CD14-positive monocyte (primary cell): ENCODE data around the gene HOXA1. TPM values are rescaled to one million over a fixed set of nuclear protein-coding genes. Genes with fewer than 3 reads are reported as not detected.

ENCODE experiments used
- DNase-seq, 3 donors: peaks; one replicate each; pipeline ENCODE4 v3.0.0-alpha.2; 2011 to 2022
- H2AFZ ChIP-seq: 2 replicates; pipeline ENCODE4 v1.6.0; 2012; ENCODE audit warnings: mild to moderate bottlenecking, low read depth, low read length, inconsistent platforms; ENCODE audit not compliant: insufficient read depth, poor library complexity, severe bottlenecking
- H3K27ac ChIP-seq, 2 donors: 1 replicate in 1 of 2; 2 replicates in 1 of 2; pipeline ENCODE4 v1.5.1; 2012 to 2013; ENCODE audit warnings: low read length in 2 of 2, control low read depth in 1 of 2, inconsistent platforms in 1 of 2, low read depth in 1 of 2, mild to moderate bottlenecking in 1 of 2
- H3K27me3 ChIP-seq, 2 donors: one replicate each; pipeline versions ENCODE4 v1.6.0 to v1.6.1; 2011 to 2013; ENCODE audit warnings: low read length in 2 of 2; ENCODE audit not compliant: control insufficient read depth in 2 of 2, insufficient read depth in 2 of 2
- H3K36me3 ChIP-seq, 2 donors: replicated peaks in 1 of 2; 1 replicate in 1 of 2; 2 replicates in 1 of 2; pipeline versions ENCODE4 v1.5.1 to v1.6.1; 2012 to 2013; ENCODE audit warnings: low read length in 2 of 2, control low read depth in 1 of 2, inconsistent platforms in 1 of 2, mild to moderate bottlenecking in 1 of 2; ENCODE audit not compliant: insufficient read depth in 2 of 2, control insufficient read depth in 1 of 2
- H3K4me1 ChIP-seq, 2 donors: 1 replicate in 1 of 2; 2 replicates in 1 of 2; pipeline versions ENCODE4 v1.5.1 to v1.6.1; 2012 to 2013; ENCODE audit warnings: low read length in 2 of 2, control low read depth in 1 of 2, inconsistent platforms in 1 of 2, mild to moderate bottlenecking in 1 of 2, moderate library complexity in 1 of 2; ENCODE audit not compliant: insufficient read depth in 2 of 2, control insufficient read depth in 1 of 2
- H3K4me2 ChIP-seq: replicated peaks from 2 replicates; pipeline ENCODE3; 2012; ENCODE audit warnings: low read length, moderate library complexity, mild to moderate bottlenecking; ENCODE audit not compliant: poor library complexity, severe bottlenecking; ENCODE audit errors: extremely low read depth
- H3K4me3 ChIP-seq, 3 experiments: fragments of 200-600 bp in 1 of 3; sonication (generic) in 1 of 3; replicated peaks in 1 of 3; 1 replicate in 2 of 3; 2 replicates in 1 of 3; pipeline ENCODE4 v1.5.1; 2011 to 2013; ENCODE audit warnings: low read length in 3 of 3, mild to moderate bottlenecking in 3 of 3, control low read depth in 2 of 3, low read depth in 2 of 3, inconsistent platforms in 1 of 3, moderate library complexity in 1 of 3
- H3K79me2 ChIP-seq: 2 replicates; pipeline ENCODE4 v1.6.0; 2012; ENCODE audit warnings: mild to moderate bottlenecking, control low read depth, inconsistent platforms, low read length, moderate library complexity; ENCODE audit not compliant: insufficient read depth
- H3K9ac ChIP-seq: 2 replicates; pipeline ENCODE4 v1.6.0; 2017; ENCODE audit warnings: low read length, mild to moderate bottlenecking; ENCODE audit not compliant: insufficient read depth, poor library complexity, severe bottlenecking
- H3K9me3 ChIP-seq, 2 donors: replicated peaks in 1 of 2; 1 replicate in 1 of 2; 2 replicates in 1 of 2; pipeline versions ENCODE4 v1.5.1 to v1.6.1; 2012 to 2013; ENCODE audit warnings: low read length in 2 of 2, control low read depth in 1 of 2; ENCODE audit not compliant: control insufficient read depth in 1 of 2, insufficient read depth in 1 of 2
- H4K20me1 ChIP-seq: 2 replicates; pipeline ENCODE4 v1.6.0; 2012; ENCODE audit warnings: mild to moderate bottlenecking, low read length, control low read depth, moderate library complexity; ENCODE audit not compliant: insufficient read depth
- H3K27ac Mint-ChIP-seq, 7 donors: one replicate each; pipeline ENCODE4 v1.8.0; 2020; ENCODE audit warnings: mild to moderate bottlenecking in 7 of 7, mixed read lengths in 7 of 7, moderate library complexity in 6 of 7, inconsistent platforms in 2 of 7
- H3K27me3 Mint-ChIP-seq, 3 donors: one replicate each; pipeline ENCODE4 v1.8.0; 2021 to 2022; ENCODE audit warnings: low read depth in 3 of 3, mild to moderate bottlenecking in 3 of 3, mixed read lengths in 3 of 3, moderate library complexity in 3 of 3, inconsistent platforms in 1 of 3
- H3K36me3 Mint-ChIP-seq, 2 donors: one replicate each; pipeline ENCODE4 v1.8.0; 2020; ENCODE audit warnings: mixed read lengths in 2 of 2, inconsistent platforms in 1 of 2, mild to moderate bottlenecking in 1 of 2
- H3K4me1 Mint-ChIP-seq: one replicate; pipeline ENCODE4 v1.8.0; 2020; ENCODE audit warnings: mild to moderate bottlenecking, mixed read lengths
- H3K4me3 Mint-ChIP-seq, 2 donors: one replicate each; pipeline ENCODE4 v1.8.0; 2020; ENCODE audit warnings: mild to moderate bottlenecking in 2 of 2, mixed read lengths in 2 of 2, moderate library complexity in 1 of 2
- H3K9me3 Mint-ChIP-seq, 7 donors: one replicate each; pipeline ENCODE4 v1.8.0; 2020 to 2022; ENCODE audit warnings: mixed read lengths in 7 of 7, mild to moderate bottlenecking in 6 of 7, moderate library complexity in 6 of 7, inconsistent platforms in 2 of 7
- CTCF ChIP-seq: fragments of 200-600 bp; IDR thresholded peaks from one replicate; pipeline ENCODE4 v1.8.0; 2022; ENCODE audit warnings: antibody characterized with exemption, mild to moderate bottlenecking
- WGBS: methylation state at CpG from one replicate; pipeline ENCODE4 v1.1.5; 2013; ENCODE audit warnings: missing lambda C conversion rate; ENCODE audit not compliant: insufficient coverage; 5-methylcytosine and 5-hydroxymethylcytosine counted together
- intact Hi-C, 2 donors: fragments of 100-400 bp; cut with micrococcal nuclease; formaldehyde crosslinking; loops; one replicate each; pipeline versions ENCODE4 v1.15.0 to v1.15.1; 2023
- polyA plus RNA-seq, 3 donors: library from polyadenylated mRNA; depleted of rRNA in 1 of 3; unstranded in 2 of 3; stranded (reverse) in 1 of 3; fragments of 300-500 nt in 2 of 3; fragments of >200 nt in 1 of 3; fragmentation: Illumina TruSeq in 2 of 3; gene quantifications; 1 replicate in 2 of 3; 2 replicates in 1 of 3; pipeline ENCODE4 v1.2.3, GENCODE V29; 2012 to 2021

HOXA1 gene
- polyA plus RNA-seq, 3 donors = 0.11 to 0.37 TPM; not detected in 1

- H3K4me1 ChIP-seq = no peaks in the 10 kb centered on the region
- no peak overlapping the region for H3K27ac Mint-ChIP-seq
- no peak for TF ChIP-seq CTCF
- no peaks in the 10 kb centered on the region for H3K36me3 Mint-ChIP-seq
- DNase-seq = no peak
- no peak overlapping the region for H3K27ac ChIP-seq
- peaks cover 4 to 9% (median 8%) of the 10 kb centered on the region in 3 donors for H3K27me3 Mint-ChIP-seq
- no peaks in the 10 kb centered on the region for H3K27me3 ChIP-seq
- H3K9ac ChIP-seq = no peak overlapping the region
- H2AFZ ChIP-seq = no peak overlapping the region
- WGBS = no CpG with 5 or more reads among the region's 2 CpGs
- no peak overlapping the region for H3K4me3 ChIP-seq
- peaks cover 0 to 1% (median 0%) of the 10 kb centered on the region in 7 donors for H3K9me3 Mint-ChIP-seq
- H3K79me2 ChIP-seq = no peaks in the 10 kb centered on the region
- intact Hi-C loops = no loop called here
- H3K36me3 ChIP-seq = no peaks in the 10 kb centered on the region
- no peaks in the 10 kb centered on the region for H4K20me1 ChIP-seq
- no peak overlapping the region for H3K4me2 ChIP-seq
- peaks cover 3% of the 10 kb centered on the region for H3K4me1 Mint-ChIP-seq
- H3K4me3 Mint-ChIP-seq = no peak overlapping the region
- H3K9me3 ChIP-seq = no peaks in the 10 kb centered on the region
Measured at GRCh38 chr7:27064159-27064558, 31.6 kb downstream of the HOXA1 start.

- Histone ChIP-seq H3K27me3 (no peaks in the 10 kb centered on the region), H4K20me1 (no peaks in the 10 kb centered on the region), H3K79me2 (no peaks in the 10 kb centered on the region), H2AFZ (no peak overlapping the region), H3K4me1 (no peaks in the 10 kb centered on the region), H3K9me3 (no peaks in the 10 kb centered on the region), H3K36me3 (no peaks in the 10 kb centered on the region), H3K9ac (no peak overlapping the region), H3K4me3 (no peak overlapping the region), H3K27ac (no peak overlapping the region), H3K4me2 (no peak overlapping the region)
- peaks cover 0 to 1% (median 0%) of the 10 kb centered on the region in 7 donors for H3K9me3 Mint-ChIP-seq
- DNase-seq = no peak
- H3K4me3 Mint-ChIP-seq = no peak overlapping the region
- TF ChIP-seq CTCF = no peak
- peaks cover 3% of the 10 kb centered on the region for H3K4me1 Mint-ChIP-seq
- WGBS = 96% methylated on average over 4 of the region's 4 CpGs
- peaks cover 1 to 8% (median 8%) of the 10 kb centered on the region in 3 donors for H3K27me3 Mint-ChIP-seq
- H3K27ac Mint-ChIP-seq = no peak overlapping the region
- intact Hi-C loops = no loop called here
- no peaks in the 10 kb centered on the region for H3K36me3 Mint-ChIP-seq
Measured at GRCh38 chr7:27062946-27063345, 32.9 kb downstream of the HOXA1 start.
